22Rv1 (cell line): ENCODE measurements around the gene TPST1.

Experiments
- CTCF ChIP-seq: fragments of 450-650 bp; IDR thresholded peaks from 2 replicates; pipeline ENCODE4 v1.5.1; 2017; ENCODE audit warnings: mild to moderate bottlenecking
- ZFX ChIP-seq: fragments of 450-650 bp; IDR thresholded peaks from 2 replicates; pipeline ENCODE4 v1.6.1; 2017; ENCODE audit warnings: antibody characterized with exemption, borderline replicate concordance

DNA sequence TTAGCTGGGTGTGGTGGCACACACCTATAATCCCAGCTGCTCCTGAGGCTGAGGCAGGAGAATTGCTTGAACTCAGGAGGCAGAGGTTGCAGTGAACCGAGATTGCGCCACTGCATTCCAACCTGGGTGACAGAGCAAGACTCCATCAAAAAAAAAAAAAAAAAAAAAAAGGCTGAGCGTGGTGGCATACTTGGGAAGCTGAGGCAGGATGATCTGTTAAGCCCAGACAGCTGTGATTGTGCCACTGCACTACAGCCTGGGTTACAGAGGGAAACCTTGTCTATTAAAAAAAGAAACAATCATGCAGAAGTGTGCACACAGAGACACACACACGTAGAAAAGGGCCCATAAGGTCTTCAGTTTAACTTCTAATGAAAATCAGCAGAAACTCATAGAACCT lies 150.6 kb downstream of the TPST1 start:
- TF ChIP-seq CTCF (no peak), ZFX (no peak)
